ENCODE data around the gene RIT2. TPM values are rescaled to one million over a fixed set of nuclear protein-coding genes. Genes with fewer than 3 reads are reported as not detected.

RIT2 gene
- polyA plus RNA-seq, 2 of the 4 experiments (the other 2 are of a cell fraction) = not detected

GRCh38 chr18:42830936-42831335, 284.5 kb downstream of the RIT2 start:
- POLR2A ChIA-PET = no interaction called here
- TF ChIP-seq CHD4 (IDR thresholded peaks at IDR 0.05; ENCODE audit: borderline replicate concordance) (no peak), MYC (IDR thresholded peaks at IDR 0.05; ENCODE audit: borderline replicate concordance, low read length) (no peak), KDM5A (IDR thresholded peaks at IDR 0.05) (no peak), SMC3 (IDR thresholded peaks at IDR 0.05) (no peak), CEBPB (IDR thresholded peaks at IDR 0.05) (no peak), FOSL2 (IDR thresholded peaks at IDR 0.05) (no peak), FOSL2 (CRISPR knock-in tag; IDR thresholded peaks at IDR 0.05) (no peak), BCL3 (IDR thresholded peaks at IDR 0.05) (no peak), RNF2 (IDR thresholded peaks at IDR 0.05; ENCODE audit: borderline replicate concordance, low read depth) (no peak), NR3C1 (IDR thresholded peaks at IDR 0.05) (no peak)
- TF ChIP-seq, protein P1, sequence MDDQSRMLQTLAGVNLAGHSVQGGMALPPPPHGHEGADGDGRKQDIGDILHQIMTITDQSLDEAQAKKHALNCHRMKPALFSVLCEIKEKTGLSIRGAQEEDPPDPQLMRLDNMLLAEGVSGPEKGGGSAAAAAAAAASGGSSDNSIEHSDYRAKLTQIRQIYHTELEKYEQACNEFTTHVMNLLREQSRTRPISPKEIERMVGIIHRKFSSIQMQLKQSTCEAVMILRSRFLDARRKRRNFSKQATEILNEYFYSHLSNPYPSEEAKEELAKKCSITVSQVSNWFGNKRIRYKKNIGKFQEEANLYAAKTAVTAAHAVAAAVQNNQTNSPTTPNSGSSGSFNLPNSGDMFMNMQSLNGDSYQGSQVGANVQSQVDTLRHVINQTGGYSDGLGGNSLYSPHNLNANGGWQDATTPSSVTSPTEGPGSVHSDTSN (IDR thresholded peaks at IDR 0.05) = no peak
- no peak for DNase-seq (ENCODE audit: low read depth in 1 of 2, low spot score in 1 of 2)
- CTCF ChIA-PET = no interaction called here
- Histone ChIP-seq H3K4me3 (no peak overlapping the region), H3K9me3 (no peaks in the 10 kb centered on the region), H3K4me1 (no peaks in the 10 kb centered on the region), H3K27ac (no peak overlapping the region), H3K4me2 (no peak overlapping the region)
- FAIRE-seq = no peak
- ATAC-seq = no peak

DNA sequence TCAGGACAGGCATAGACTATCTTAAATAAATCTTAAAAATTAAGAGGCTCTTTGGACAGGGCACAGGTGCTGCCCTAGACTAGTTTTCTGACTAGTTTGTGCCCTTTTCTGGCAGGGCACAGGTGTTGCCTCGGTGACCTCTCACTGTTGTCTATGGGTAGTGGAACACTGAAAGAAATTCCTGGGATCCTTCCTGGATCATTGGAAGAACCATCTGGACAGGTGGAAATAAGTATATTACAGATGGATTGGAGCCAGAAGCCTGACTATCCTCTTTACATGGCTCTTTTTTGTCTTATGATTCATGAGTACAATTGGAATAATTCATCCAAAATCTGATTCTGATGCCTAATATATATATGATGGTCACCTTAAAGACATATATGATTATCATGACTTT, 286.6 kb downstream of the RIT2 start:
- TF ChIP-seq ZNF302 (CRISPR knock-in tag; IDR thresholded peaks at IDR 0.05) (no peak), HDAC2 (IDR thresholded peaks at IDR 0.05) (no peak), JUNB (IDR thresholded peaks at IDR 0.05) (no peak), ZC3H11A (IDR thresholded peaks at IDR 0.05) (no peak)
- Histone ChIP-seq H3K4me3 (no peak overlapping the region), H3K4me1 (no peaks in the 10 kb centered on the region), H3K27ac (no peak overlapping the region), H3K4me2 (no peak overlapping the region), H3K9me3 (no peaks in the 10 kb centered on the region)
- 0% methylated on average over 1 of the region's 1 CpG for WGBS (ENCODE audit: missing lambda C conversion rate)
- ChIA-PET POLR2A (no interaction called here), CTCF (no interaction called here)
- ATAC-seq = no peak
- no peak for DNase-seq (ENCODE audit: low read depth in 1 of 2, low spot score in 1 of 2)
- FAIRE-seq = no peak

DNA sequence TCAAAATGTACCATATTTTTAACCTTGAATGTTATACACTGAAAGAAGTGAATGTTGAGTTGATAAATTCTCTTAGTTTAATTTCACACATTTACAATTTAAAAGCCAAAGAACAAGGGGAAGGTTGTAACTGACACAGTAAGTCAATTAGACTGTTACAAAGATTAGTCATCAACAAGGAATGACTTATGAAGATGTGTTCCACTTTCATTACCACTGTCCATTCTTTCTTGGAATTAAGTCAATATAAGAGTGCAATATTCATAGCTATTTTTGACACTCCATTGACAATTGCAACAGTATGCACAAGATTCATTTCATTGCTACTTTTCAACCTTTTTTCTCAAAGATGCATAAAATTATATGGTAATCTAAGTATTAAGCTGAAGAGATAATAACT, 291.3 kb downstream of the RIT2 start:
- FAIRE-seq (no peak), DNase-seq (ENCODE audit: low read depth in 1 of 2, low spot score in 1 of 2) (no peak), ATAC-seq (no peak)
- ChIA-PET CTCF (no interaction called here), POLR2A (no interaction called here)
- Histone ChIP-seq H3K4me3 (no peak overlapping the region), H3K9me3 (no peaks in the 10 kb centered on the region), H3K4me1 (no peaks in the 10 kb centered on the region), H3K27ac (no peak overlapping the region), H3K4me2 (no peak overlapping the region)
- TF ChIP-seq CHD2 (IDR thresholded peaks at IDR 0.05; ENCODE audit: low read length, partially characterized antibody) (no peak), ZSCAN20 (CRISPR knock-in tag; IDR thresholded peaks at IDR 0.05) (no peak), EHMT2 (IDR thresholded peaks at IDR 0.05; ENCODE audit: low read depth) (no peak), TFCP2L1 (CRISPR knock-in tag; IDR thresholded peaks at IDR 0.05) (no peak), TP53 (CRISPR knock-in tag; IDR thresholded peaks at IDR 0.05) (no peak), BCL3 (IDR thresholded peaks at IDR 0.05) (no peak), ATOH8 (CRISPR knock-in tag; IDR thresholded peaks at IDR 0.05; ENCODE audit: low read depth) (no peak), POLR2AphosphoS2 (conservative IDR thresholded peaks at IDR 0.05; ENCODE audit: low read length) (no peak), RARB (CRISPR knock-in tag; IDR thresholded peaks at IDR 0.05) (no peak), NFE2L2 (conservative IDR thresholded peaks at IDR 0.05; ENCODE audit: low read length) (no peak), ELK1 (IDR thresholded peaks at IDR 0.05; ENCODE audit: low read depth, low read length) (no peak), ZNF302 (CRISPR knock-in tag; IDR thresholded peaks at IDR 0.05) (no peak), HEYL (CRISPR knock-in tag; IDR thresholded peaks at IDR 0.05) (no peak), SMC3 (IDR thresholded peaks at IDR 0.05) (no peak), PHF8 (IDR thresholded peaks at IDR 0.05; ENCODE audit: borderline replicate concordance, low read depth) (no peak)
- TF ChIP-seq, protein P2, sequence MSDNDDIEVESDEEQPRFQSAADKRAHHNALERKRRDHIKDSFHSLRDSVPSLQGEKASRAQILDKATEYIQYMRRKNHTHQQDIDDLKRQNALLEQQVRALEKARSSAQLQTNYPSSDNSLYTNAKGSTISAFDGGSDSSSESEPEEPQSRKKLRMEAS (IDR thresholded peaks at IDR 0.05) = no peak
